OCI-LY7 (cell line): ENCODE data around the gene ADAMTS17. TPM values are rescaled to one million over a fixed set of nuclear protein-coding genes. Genes with fewer than 3 reads are reported as not detected.

Experiments used
- BruUV-seq: library from RNA; stranded (reverse); fragments of 400-500 nt; replicated peaks from 2 replicates; lab custom pipeline; 2021; lab: Mats Ljungman, UMichigan
- CTCF ChIA-PET: fragments of 300-600 bp; sonication (Branson Sonifier 250); formaldehyde crosslinking; loops from one replicate; lab custom pipeline; 2022; ENCODE audit warnings: antibody characterized with exemption; ENCODE audit not compliant: unreplicated experiment; lab: Charles Lee
- POLR2A ChIA-PET: fragments of 300-600 bp; sonication (Branson Sonifier 250); formaldehyde crosslinking; loops from one replicate; lab custom pipeline; 2022; ENCODE audit warnings: antibody characterized with exemption; lab: Charles Lee
- DNase-seq: peaks from one replicate; pipeline ENCODE4 v3.0.0-alpha.2; 2015; ENCODE audit warnings: low spot score
- H2AFZ ChIP-seq: fragments of 200-600 bp; sonication (generic), shearing (Covaris generic); 2 replicates; pipeline ENCODE4 v1.6.1; 2014; ENCODE audit warnings: mild to moderate bottlenecking, antibody characterized with exemption, low read length, moderate library complexity
- H3K27ac ChIP-seq: fragments of 200-600 bp; sonication (generic); 2 replicates; pipeline ENCODE4 v1.5.1; 2014; ENCODE audit warnings: mixed run types, low read depth, mild to moderate bottlenecking, moderate library complexity, low read length, inconsistent platforms; ENCODE audit not compliant: poor library complexity, severe bottlenecking
- H3K36me3 ChIP-seq: fragments of 200-600 bp; sonication (generic); 2 replicates; pipeline ENCODE4 v1.6.1; 2014; ENCODE audit warnings: mild to moderate bottlenecking, antibody characterized with exemption, low read length, moderate library complexity, mixed read lengths; ENCODE audit not compliant: insufficient read depth
- H3K4me1 ChIP-seq: fragments of 200-600 bp; sonication (generic); 2 replicates; pipeline ENCODE4 v1.5.1; 2014; ENCODE audit warnings: mild to moderate bottlenecking, low read length; ENCODE audit not compliant: insufficient read depth, poor library complexity, severe bottlenecking
- H3K4me2 ChIP-seq: fragments of 200-600 bp; sonication (generic); 2 replicates; pipeline ENCODE4 v1.6.1; 2014; ENCODE audit warnings: mild to moderate bottlenecking, low read length
- H3K4me3 ChIP-seq: fragments of 200-600 bp; sonication (generic); 2 replicates; pipeline ENCODE4 v1.5.1; 2014; ENCODE audit warnings: mild to moderate bottlenecking, low read depth, low read length; ENCODE audit not compliant: poor library complexity, severe bottlenecking
- H3K79me2 ChIP-seq: fragments of 200-600 bp; sonication (generic); 2 replicates; pipeline ENCODE4 v1.6.1; 2016; ENCODE audit warnings: low read depth, mild to moderate bottlenecking, low read length, moderate library complexity, mixed read lengths; ENCODE audit not compliant: insufficient read depth
- H3K9me2 ChIP-seq: fragments of 200-600 bp; sonication (generic); 2 replicates; pipeline ENCODE4 v1.6.1; 2016; ENCODE audit warnings: mild to moderate bottlenecking, low read length, mixed read lengths; ENCODE audit not compliant: insufficient read depth
- H3K9me3 ChIP-seq: fragments of 200-600 bp; sonication (generic); 2 replicates; pipeline ENCODE4 v1.6.1; 2014; ENCODE audit warnings: mild to moderate bottlenecking, mixed run types, low read length, mixed read lengths
- H4K20me1 ChIP-seq: fragments of 200-600 bp; sonication (generic); 2 replicates; pipeline ENCODE4 v1.6.1; 2014; ENCODE audit warnings: mild to moderate bottlenecking, antibody characterized with exemption, low read length, moderate library complexity, mixed read lengths; ENCODE audit not compliant: insufficient read depth
- CTCF ChIP-seq: fragments of 200-600 bp; sonication (generic); conservative IDR thresholded peaks from 2 replicates; pipeline ENCODE4 v1.5.1; 2014; ENCODE audit warnings: mild to moderate bottlenecking, antibody characterized with exemption, low read length, moderate library complexity, mixed read lengths
- EZH2phosphoT487 ChIP-seq: fragments of 200-600 bp; sonication (generic); IDR thresholded peaks from 2 replicates; pipeline ENCODE4 v1.6.1; 2018; ENCODE audit warnings: low read depth, borderline replicate concordance, mild to moderate bottlenecking, mixed run types, antibody characterized with exemption, low read length, moderate library complexity, mixed read lengths
- intact Hi-C: fragments of 100-400 bp; cut with micrococcal nuclease; formaldehyde crosslinking; loops from one replicate; pipeline ENCODE4 v1.10.0; 2022; ENCODE audit not compliant: unreplicated experiment
- total RNA-seq, 2 experiments: library from RNA; depleted of rRNA in 1 of 2; stranded (reverse); fragments of >200 nt in 1 of 2; shearing (Covaris generic) in 1 of 2; gene quantifications; 2 replicates each; pipeline ENCODE4 v1.2.3, GENCODE V29; 2014 to 2022

The ADAMTS17 gene
- total RNA-seq, 2 experiments from 2014 or later, result not detected

GRCh38 chr15:100244796-100245486 is 96.8 kb downstream of the ADAMTS17 start:
- CTCF ChIA-PET, result no interaction called here
- H3K9me3 ChIP-seq, result no peaks in the 10 kb centered on the region
- POLR2A ChIA-PET, result no interaction called here
- no peak overlapping the region for H3K4me2 ChIP-seq
- no peaks in the 10 kb centered on the region for H4K20me1 ChIP-seq
- no peak for DNase-seq
- BruUV-seq, result no TSS peak
- H2AFZ ChIP-seq, result no peak overlapping the region
- H3K27ac ChIP-seq, result no peak overlapping the region
- no peaks in the 10 kb centered on the region for H3K79me2 ChIP-seq
- TF ChIP-seq CTCF, result no peak
- TF ChIP-seq EZH2phosphoT487, result no peak
- no peaks in the 10 kb centered on the region for H3K4me1 ChIP-seq
- intact Hi-C loops, result no loop called here
- H3K9me2 ChIP-seq, result no peaks in the 10 kb centered on the region
- no peaks in the 10 kb centered on the region for H3K36me3 ChIP-seq
- H3K4me3 ChIP-seq, result no peak overlapping the region

- Histone ChIP-seq H2AFZ (no peak overlapping the region), H3K4me2 (no peak overlapping the region), H3K79me2 (no peaks in the 10 kb centered on the region), H3K4me1 (no peaks in the 10 kb centered on the region), H3K9me2 (no peaks in the 10 kb centered on the region), H3K4me3 (no peak overlapping the region), H3K9me3 (no peaks in the 10 kb centered on the region), H4K20me1 (no peaks in the 10 kb centered on the region), H3K36me3 (no peaks in the 10 kb centered on the region), H3K27ac (no peak overlapping the region)
- BruUV-seq, result no TSS peak
- CTCF ChIA-PET, result no interaction called here
- POLR2A ChIA-PET, result no interaction called here
- intact Hi-C loops, result no loop called here
- no peak for DNase-seq
- TF ChIP-seq EZH2phosphoT487 (no peak), CTCF (no peak)
Measured at GRCh38 chr15:100242989-100243388, 98.8 kb downstream of the ADAMTS17 start.
